Loucy (cell line): Measurements from ENCODE around the gene BRAP.

Source experiments
- H2AFZ ChIP-seq: fragments of 200-600 bp; sonication (generic); 2 replicates; pipeline ENCODE4 v1.6.0; 2016; ENCODE audit warnings: antibody characterized with exemption, mild to moderate bottlenecking, low read length, moderate library complexity
- H3F3A ChIP-seq: fragments of 200-600 bp; 2 replicates; pipeline ENCODE4 v1.6.0; 2016; ENCODE audit warnings: antibody characterized with exemption, low read depth, mild to moderate bottlenecking
- H3K27me3 ChIP-seq: fragments of 200-600 bp; sonication (generic); 2 replicates; pipeline ENCODE4 v1.6.1; 2014; ENCODE audit warnings: low read length, mild to moderate bottlenecking; ENCODE audit not compliant: insufficient read depth, poor library complexity, severe bottlenecking
- H3K36me3 ChIP-seq: fragments of 200-600 bp; sonication (generic); 2 replicates; pipeline ENCODE4 v1.6.1; 2016; ENCODE audit warnings: low read length; ENCODE audit not compliant: insufficient read depth
- H3K4me1 ChIP-seq: fragments of 200-600 bp; sonication (generic); 2 replicates; pipeline ENCODE4 v1.5.1; 2014; ENCODE audit warnings: low read length, mild to moderate bottlenecking; ENCODE audit not compliant: insufficient read depth, poor library complexity, severe bottlenecking
- H3K4me2 ChIP-seq: fragments of 200-600 bp; sonication (generic); 2 replicates; pipeline ENCODE4 v1.6.0; 2014; ENCODE audit warnings: antibody characterized with exemption, low read length, low read depth, mild to moderate bottlenecking; ENCODE audit not compliant: poor library complexity, severe bottlenecking
- H3K4me3 ChIP-seq: fragments of 200-600 bp; sonication (generic); 2 replicates; pipeline ENCODE4 v1.5.1; 2014; ENCODE audit warnings: low read length, mild to moderate bottlenecking, mixed read lengths; ENCODE audit not compliant: poor library complexity, severe bottlenecking
- H3K79me2 ChIP-seq: fragments of 200-600 bp; sonication (generic); 2 replicates; pipeline ENCODE4 v1.6.1; 2014; ENCODE audit warnings: low read length; ENCODE audit not compliant: insufficient read depth
- H3K9ac ChIP-seq: fragments of 200-600 bp; sonication (generic); 2 replicates; pipeline ENCODE4 v1.6.0; 2014; ENCODE audit warnings: mild to moderate bottlenecking, low read depth, low read length, moderate library complexity; ENCODE audit not compliant: poor library complexity, severe bottlenecking
- H3K9me2 ChIP-seq: fragments of 200-600 bp; sonication (generic); replicated peaks from 2 replicates; pipeline ENCODE4 v1.6.1; 2016; ENCODE audit warnings: low read depth, low read length, mixed read lengths
- H3K9me3 ChIP-seq: fragments of 200-600 bp; sonication (generic); 2 replicates; pipeline ENCODE4 v1.6.1; 2014; ENCODE audit warnings: mild to moderate bottlenecking, antibody characterized with exemption, low read length, low read depth; ENCODE audit not compliant: insufficient read depth
- H4K20me1 ChIP-seq: fragments of 200-600 bp; sonication (generic); 2 replicates; pipeline ENCODE4 v1.6.0; 2014; ENCODE audit warnings: antibody characterized with exemption, low read length, mild to moderate bottlenecking; ENCODE audit not compliant: insufficient read depth, poor library complexity, severe bottlenecking
- EZH2phosphoT487 ChIP-seq: fragments of 200-600 bp; IDR thresholded peaks from 2 replicates; pipeline ENCODE4 v1.6.1; 2018; ENCODE audit warnings: antibody characterized with exemption, mild to moderate bottlenecking, moderate library complexity, borderline replicate concordance
- TF ChIP-seq, protein P1 (sequence below): fragments of 200-600 bp; sonication (generic); conservative IDR thresholded peaks from 2 replicates; pipeline ENCODE4 v1.5.1; 2014; ENCODE audit warnings: mild to moderate bottlenecking, antibody characterized with exemption, low read length

BRAP gene

DNA sequence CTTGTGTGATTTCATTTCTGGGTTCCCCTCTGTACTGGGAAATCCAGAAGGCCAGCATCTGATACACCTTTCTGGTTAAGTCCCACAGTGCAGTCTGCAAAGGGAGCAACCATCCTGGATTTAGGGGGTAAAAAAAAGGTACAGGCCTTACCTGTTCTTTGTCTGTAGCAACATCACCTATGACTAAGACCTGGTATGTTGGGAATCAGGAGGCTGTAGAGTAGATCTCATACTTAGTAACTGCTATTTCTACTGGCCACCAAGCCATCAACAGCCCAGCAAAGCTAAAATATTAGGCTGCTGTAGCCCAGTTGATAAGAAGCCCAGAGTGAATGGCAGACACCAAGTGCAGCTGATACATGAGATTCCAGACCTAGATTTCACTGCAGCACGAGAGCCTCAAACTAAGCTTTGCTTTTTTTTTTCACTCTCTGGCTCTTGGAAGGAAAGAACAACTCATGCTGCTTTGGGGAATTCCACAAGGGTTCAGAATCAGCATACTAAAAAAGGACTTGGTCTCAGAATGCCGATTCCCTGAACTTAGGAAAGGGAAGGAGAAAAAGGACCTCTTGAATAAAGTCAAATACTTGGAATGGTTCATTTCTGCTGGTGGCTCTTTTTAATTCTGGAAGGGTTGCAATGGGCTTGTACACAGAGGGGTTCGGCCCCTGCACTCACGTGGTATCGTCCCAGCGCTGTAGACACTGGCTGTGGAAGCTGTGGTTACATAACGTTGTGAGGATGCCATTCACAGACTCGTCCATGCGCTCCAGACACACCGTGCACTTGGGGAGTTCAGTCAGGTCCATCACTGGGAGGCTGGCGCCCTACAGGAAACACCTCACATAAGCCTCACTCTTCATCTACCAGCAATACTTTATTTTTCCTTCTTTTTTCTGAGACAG, 20.5 kb downstream of the BRAP start:
- H3K9ac ChIP-seq, result no peak overlapping the region
- no peaks in the 10 kb centered on the region for H3K4me1 ChIP-seq
- TF ChIP-seq, protein P1, sequence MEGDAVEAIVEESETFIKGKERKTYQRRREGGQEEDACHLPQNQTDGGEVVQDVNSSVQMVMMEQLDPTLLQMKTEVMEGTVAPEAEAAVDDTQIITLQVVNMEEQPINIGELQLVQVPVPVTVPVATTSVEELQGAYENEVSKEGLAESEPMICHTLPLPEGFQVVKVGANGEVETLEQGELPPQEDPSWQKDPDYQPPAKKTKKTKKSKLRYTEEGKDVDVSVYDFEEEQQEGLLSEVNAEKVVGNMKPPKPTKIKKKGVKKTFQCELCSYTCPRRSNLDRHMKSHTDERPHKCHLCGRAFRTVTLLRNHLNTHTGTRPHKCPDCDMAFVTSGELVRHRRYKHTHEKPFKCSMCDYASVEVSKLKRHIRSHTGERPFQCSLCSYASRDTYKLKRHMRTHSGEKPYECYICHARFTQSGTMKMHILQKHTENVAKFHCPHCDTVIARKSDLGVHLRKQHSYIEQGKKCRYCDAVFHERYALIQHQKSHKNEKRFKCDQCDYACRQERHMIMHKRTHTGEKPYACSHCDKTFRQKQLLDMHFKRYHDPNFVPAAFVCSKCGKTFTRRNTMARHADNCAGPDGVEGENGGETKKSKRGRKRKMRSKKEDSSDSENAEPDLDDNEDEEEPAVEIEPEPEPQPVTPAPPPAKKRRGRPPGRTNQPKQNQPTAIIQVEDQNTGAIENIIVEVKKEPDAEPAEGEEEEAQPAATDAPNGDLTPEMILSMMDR, result no peak
- TF ChIP-seq EZH2phosphoT487, result no peak
- no peaks in the 10 kb centered on the region for H4K20me1 ChIP-seq
- H3K79me2 ChIP-seq, result no peaks in the 10 kb centered on the region
- H3K9me2 ChIP-seq, result no peaks in the 10 kb centered on the region
- no peaks in the 10 kb centered on the region for H3F3A ChIP-seq
- H3K4me3 ChIP-seq, result no peak overlapping the region
- H3K4me2 ChIP-seq, result no peak overlapping the region
- no peaks in the 10 kb centered on the region for H3K9me3 ChIP-seq
- H2AFZ ChIP-seq, result no peak overlapping the region
- H3K36me3 ChIP-seq, result peaks cover 63% of the 10 kb centered on the region; the same call in 1 of the 2 replicates
- no peaks in the 10 kb centered on the region for H3K27me3 ChIP-seq

DNA sequence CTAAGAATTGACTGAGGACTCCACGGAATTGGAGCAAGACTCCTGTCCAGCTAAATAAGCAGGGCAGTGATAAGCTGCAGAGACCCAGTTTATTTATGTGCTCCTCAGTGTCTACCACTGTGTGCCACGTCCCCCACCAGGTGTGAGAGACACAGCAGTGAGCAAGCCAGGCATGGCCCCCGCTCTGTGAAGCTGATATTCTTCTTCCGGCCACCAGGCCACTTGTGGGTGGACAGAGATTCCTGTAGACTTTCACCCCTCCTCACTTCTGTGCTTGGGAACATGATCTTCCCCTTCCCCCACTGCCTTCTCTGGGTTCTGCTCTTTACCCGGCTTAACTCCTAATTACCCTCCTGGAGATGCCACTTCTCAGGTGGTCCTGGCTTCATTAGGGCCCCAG, 21.3 kb downstream of the BRAP start:
- no peaks in the 10 kb centered on the region for H3K4me1 ChIP-seq
- no peaks in the 10 kb centered on the region for H3F3A ChIP-seq
- H3K27me3 ChIP-seq, result no peaks in the 10 kb centered on the region
- no peaks in the 10 kb centered on the region for H3K79me2 ChIP-seq
- no peak overlapping the region for H3K4me2 ChIP-seq
- peaks cover 63% of the 10 kb centered on the region; the same call in 1 of the 2 replicates for H3K36me3 ChIP-seq
- H3K9me3 ChIP-seq, result no peaks in the 10 kb centered on the region
- H3K4me3 ChIP-seq, result no peak overlapping the region
- no peaks in the 10 kb centered on the region for H4K20me1 ChIP-seq
- H3K9me2 ChIP-seq, result no peaks in the 10 kb centered on the region
- no peak overlapping the region for H2AFZ ChIP-seq
- TF ChIP-seq, protein P1, result no peak
- no peak for TF ChIP-seq EZH2phosphoT487
- no peak overlapping the region for H3K9ac ChIP-seq

DNA sequence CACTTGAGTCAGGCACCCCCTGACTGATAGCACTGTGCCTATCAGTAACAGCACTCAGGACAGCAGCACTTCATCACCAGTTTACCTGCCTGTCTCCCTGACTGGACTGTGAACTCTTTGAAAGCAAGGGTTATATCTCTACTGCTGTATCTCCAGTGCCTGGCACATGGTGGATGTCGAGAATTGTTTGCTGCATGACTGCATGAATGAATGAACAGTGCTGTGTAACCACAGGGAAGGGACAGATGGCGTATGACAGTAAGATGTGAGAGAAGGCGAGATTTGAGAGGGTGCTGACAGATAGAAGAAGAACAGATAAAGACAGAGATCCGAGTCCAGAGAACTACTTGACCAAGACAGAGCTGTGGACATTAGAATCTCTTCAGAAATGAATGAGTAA, 29.7 kb downstream of the BRAP start:
- no peaks in the 10 kb centered on the region for H3K27me3 ChIP-seq
- H3K9ac ChIP-seq, result no peak overlapping the region
- H3F3A ChIP-seq, result no peaks in the 10 kb centered on the region
- TF ChIP-seq, protein P1, result no peak
- no peak for TF ChIP-seq EZH2phosphoT487
- H2AFZ ChIP-seq, result no peak overlapping the region
- no peaks in the 10 kb centered on the region for H3K4me1 ChIP-seq
- no peaks in the 10 kb centered on the region for H3K9me2 ChIP-seq
- no peak overlapping the region for H3K4me3 ChIP-seq
- H4K20me1 ChIP-seq, result no peaks in the 10 kb centered on the region
- peaks cover 76% of the 10 kb centered on the region; the same call in 1 of the 2 replicates for H3K36me3 ChIP-seq
- no peak overlapping the region for H3K4me2 ChIP-seq
- no peaks in the 10 kb centered on the region for H3K9me3 ChIP-seq
- no peaks in the 10 kb centered on the region for H3K79me2 ChIP-seq
